Measurements from ENCODE around the gene DNAH2. TPM values are rescaled to one million over a fixed set of nuclear protein-coding genes. Genes with fewer than 3 reads are reported as not detected.
A peak's percentile ranks its signal among the peaks of the same experiment; 100 is the strongest.

DNAH2 gene
- total RNA-seq, 1 experiment from 2014 or later = 0.17 TPM

- H3K4me3 Mint-ChIP-seq = peak overlapping the region; percentile 88
- no peaks in the 10 kb centered on the region for H3K9me3 Mint-ChIP-seq
- 0 out of 2 replicates have a peak, but pooled peaks have one; percentile 25 for TF ChIP-seq SMAD4 (CRISPR knock-in tag; IDR thresholded peaks at IDR 0.05)
- TF ChIP-seq E2F5 (CRISPR knock-in tag; IDR thresholded peaks at IDR 0.05) = no peak
- peak; percentile 81 for TF ChIP-seq SP1 (CRISPR knock-in tag; conservative IDR thresholded peaks at IDR 0.05)
- peak; percentile 40; the same call in 1 of the 2 replicates for TF ChIP-seq USF1 (CRISPR knock-in tag; IDR thresholded peaks at IDR 0.05)
- no peak for TF ChIP-seq ZSCAN18 (CRISPR knock-in tag; IDR thresholded peaks at IDR 0.05)
- 0 out of 2 replicates have a peak, but pooled peaks have one; percentile 18 for TF ChIP-seq ZBTB21 (CRISPR knock-in tag; IDR thresholded peaks at IDR 0.05; ENCODE audit: borderline replicate concordance)
- TF ChIP-seq MAX (CRISPR knock-in tag; IDR thresholded peaks at IDR 0.05) = peak; percentile 70
- peak; percentile 55; the same call in 1 of the 2 replicates for TF ChIP-seq GABPB1 (CRISPR knock-in tag; IDR thresholded peaks at IDR 0.05)
- TF ChIP-seq TCF7 (CRISPR knock-in tag; IDR thresholded peaks at IDR 0.05; ENCODE audit: low read depth) = no peak
- 0 out of 2 replicates have a peak, but pooled peaks have one; percentile 61 for TF ChIP-seq KAT7 (CRISPR knock-in tag; IDR thresholded peaks at IDR 0.05; ENCODE audit: borderline replicate concordance)
- TF ChIP-seq CREB1 (CRISPR knock-in tag; IDR thresholded peaks at IDR 0.05) = no peak
- TF ChIP-seq ARID4B (CRISPR knock-in tag; IDR thresholded peaks at IDR 0.05; ENCODE audit: borderline replicate concordance) = peak; percentile 57; the same call in 1 of the 2 replicates
- H3K4me1 Mint-ChIP-seq = peaks cover 31% of the 10 kb centered on the region
- peak overlapping the region; percentile 100 for H3K27ac Mint-ChIP-seq
- ATAC-seq (peak; percentile 15), DNase-seq (ENCODE audit: low spot score) (peak; percentile 95)
- H3K36me3 Mint-ChIP-seq = peaks cover 19% of the 10 kb centered on the region
- POLR2A ChIA-PET = interaction anchor here (0.8 to 5.9 kb wide), 20 partner anchors 9 to 356 kb away, joined by 3 to 80 read pairs (median 15); partner anchors contain the start of genes ATP1B2, CD68, DNAH2 and EFNB3
- H3K27me3 Mint-ChIP-seq (ENCODE audit: low read depth) = no peaks in the 10 kb centered on the region
- CTCF ChIA-PET = interaction anchor here (0.6 to 7.0 kb wide), 16 partner anchors 9 to 780 kb away, joined by 3 to 205 read pairs (median 42); partner anchors contain the start of genes ATP1B2, DNAH2, EFNB3 and FXR2
Measured at GRCh38 chr17:7685533-7686221, 31.9 kb upstream of the DNAH2 start.

- ChIA-PET CTCF (interaction anchor here (0.6 to 7.0 kb wide), 29 partner anchors 9 to 781 kb away, joined by 3 to 205 read pairs (median 10); partner anchors contain the start of genes ATP1B2, CD68, DNAH2 and EFNB3), POLR2A (interaction anchor here (0.7 to 5.9 kb wide), 27 partner anchors 10 to 470 kb away, joined by 3 to 80 read pairs (median 8); partner anchors contain the start of genes ATP1B2, CD68, DNAH2 and EFNB3)
- Mint-ChIP-seq H3K4me1 (peaks cover 31% of the 10 kb centered on the region), H3K4me3 (peak overlapping the region; percentile 88), H3K27ac (peak overlapping the region; percentile 100), H3K9me3 (no peaks in the 10 kb centered on the region), H3K27me3 (ENCODE audit: low read depth) (no peaks in the 10 kb centered on the region), H3K36me3 (peaks cover 21% of the 10 kb centered on the region)
- DNase-seq (ENCODE audit: low spot score) (peak; percentile 75), ATAC-seq (peak; percentile 13)
- TF ChIP-seq ZBTB21 (CRISPR knock-in tag; IDR thresholded peaks at IDR 0.05; ENCODE audit: borderline replicate concordance) = no peak
- no peak for TF ChIP-seq NFYB (CRISPR knock-in tag; conservative IDR thresholded peaks at IDR 0.05; ENCODE audit: low read depth)
- no peak for TF ChIP-seq ZNF121 (CRISPR knock-in tag; IDR thresholded peaks at IDR 0.05)
- TF ChIP-seq KAT7 (CRISPR knock-in tag; IDR thresholded peaks at IDR 0.05; ENCODE audit: borderline replicate concordance) = 0 out of 2 replicates have a peak, but pooled peaks have one; percentile 17
- TF ChIP-seq FOXK1 (CRISPR knock-in tag; IDR thresholded peaks at IDR 0.05) = peak; percentile 84
- peak; percentile 46 for TF ChIP-seq SP1 (CRISPR knock-in tag; conservative IDR thresholded peaks at IDR 0.05)
- no peak; the same call in 1 of the 2 replicates for TF ChIP-seq AR (CRISPR knock-in tag; IDR thresholded peaks at IDR 0.05)
- 0 out of 2 replicates have a peak, but pooled peaks have one; percentile 10 for TF ChIP-seq FOXP4 (CRISPR knock-in tag; IDR thresholded peaks at IDR 0.05)
Measured at GRCh38 chr17:7686222-7687071, 31.1 kb upstream of the DNAH2 start.
